Measurements from ENCODE around the gene LIMK1. TPM values are rescaled to one million over a fixed set of nuclear protein-coding genes. Genes with fewer than 3 reads are reported as not detected.

Gene LIMK1
- total and polyA plus RNA-seq, 2 experiments from 2014 or later, result 16.2 to 24.6 TPM

DNA sequence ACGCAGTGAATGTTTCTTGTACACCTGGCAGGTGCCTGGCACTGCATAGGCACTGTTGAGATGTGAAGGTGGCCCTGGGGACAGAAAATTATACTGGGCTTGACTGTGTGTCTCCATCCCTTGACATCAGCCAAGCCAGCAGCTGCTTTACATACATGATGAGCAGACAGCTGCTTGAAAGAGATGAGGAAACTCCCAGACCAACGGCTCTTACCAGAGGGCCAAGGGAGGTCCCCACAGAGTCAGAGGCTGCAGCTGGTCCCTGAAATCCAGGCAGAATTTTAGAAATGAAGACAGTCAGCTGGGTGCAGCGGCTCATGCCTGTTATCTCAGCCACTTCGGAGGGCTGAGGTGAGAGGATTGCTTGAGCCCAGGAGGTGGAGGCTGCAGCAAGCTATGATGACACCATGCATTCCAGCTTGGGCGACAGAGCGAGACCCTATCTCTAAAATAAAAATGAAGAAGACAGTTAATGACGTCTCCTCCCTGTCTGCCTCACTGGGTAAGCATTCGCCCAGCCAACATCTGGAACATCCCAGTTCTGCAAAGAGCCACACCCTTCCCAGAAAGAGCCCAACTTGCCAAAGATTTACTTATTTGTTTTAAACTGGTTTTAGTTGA is 17.6 kb downstream of the LIMK1 start:
- Histone ChIP-seq H3K9me2 (replicated peaks; ENCODE audit: insufficient read depth) (no peaks in the 10 kb centered on the region), H3K27me3 (no peaks in the 10 kb centered on the region), H3K9me3 (ENCODE audit: low read depth) (no peaks in the 10 kb centered on the region), H3K4me2 (no peak overlapping the region), H3K79me2 (no peaks in the 10 kb centered on the region), H2AFZ (no peak overlapping the region), H3K27ac (no peak overlapping the region), H3K36me3 (replicated peaks; ENCODE audit: insufficient read depth, low read depth) (no peaks in the 10 kb centered on the region), H3K4me3 (no peak overlapping the region), H4K20me1 (ENCODE audit: insufficient read depth, poor library complexity, severe bottlenecking) (no peaks in the 10 kb centered on the region), H3K4me1 (ENCODE audit: insufficient read depth) (no peaks in the 10 kb centered on the region)
- WGBS (ENCODE audit: low lambda C conversion rate, missing lambda C conversion rate), result 76% methylated on average over 8 of the region's 8 CpGs
- TF ChIP-seq, protein P1, sequence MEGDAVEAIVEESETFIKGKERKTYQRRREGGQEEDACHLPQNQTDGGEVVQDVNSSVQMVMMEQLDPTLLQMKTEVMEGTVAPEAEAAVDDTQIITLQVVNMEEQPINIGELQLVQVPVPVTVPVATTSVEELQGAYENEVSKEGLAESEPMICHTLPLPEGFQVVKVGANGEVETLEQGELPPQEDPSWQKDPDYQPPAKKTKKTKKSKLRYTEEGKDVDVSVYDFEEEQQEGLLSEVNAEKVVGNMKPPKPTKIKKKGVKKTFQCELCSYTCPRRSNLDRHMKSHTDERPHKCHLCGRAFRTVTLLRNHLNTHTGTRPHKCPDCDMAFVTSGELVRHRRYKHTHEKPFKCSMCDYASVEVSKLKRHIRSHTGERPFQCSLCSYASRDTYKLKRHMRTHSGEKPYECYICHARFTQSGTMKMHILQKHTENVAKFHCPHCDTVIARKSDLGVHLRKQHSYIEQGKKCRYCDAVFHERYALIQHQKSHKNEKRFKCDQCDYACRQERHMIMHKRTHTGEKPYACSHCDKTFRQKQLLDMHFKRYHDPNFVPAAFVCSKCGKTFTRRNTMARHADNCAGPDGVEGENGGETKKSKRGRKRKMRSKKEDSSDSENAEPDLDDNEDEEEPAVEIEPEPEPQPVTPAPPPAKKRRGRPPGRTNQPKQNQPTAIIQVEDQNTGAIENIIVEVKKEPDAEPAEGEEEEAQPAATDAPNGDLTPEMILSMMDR (IDR thresholded peaks at IDR 0.05; ENCODE audit: poor library complexity), result no peak
- no peak for TF ChIP-seq EZH2phosphoT487 (IDR thresholded peaks at IDR 0.05; ENCODE audit: low read depth, severe bottlenecking, unreplicated experiment)
- no peak for TF ChIP-seq EZH2 (IDR thresholded peaks at IDR 0.05; ENCODE audit: borderline replicate concordance)
- no peak for DNase-seq (ENCODE audit: low spot score)

DNA sequence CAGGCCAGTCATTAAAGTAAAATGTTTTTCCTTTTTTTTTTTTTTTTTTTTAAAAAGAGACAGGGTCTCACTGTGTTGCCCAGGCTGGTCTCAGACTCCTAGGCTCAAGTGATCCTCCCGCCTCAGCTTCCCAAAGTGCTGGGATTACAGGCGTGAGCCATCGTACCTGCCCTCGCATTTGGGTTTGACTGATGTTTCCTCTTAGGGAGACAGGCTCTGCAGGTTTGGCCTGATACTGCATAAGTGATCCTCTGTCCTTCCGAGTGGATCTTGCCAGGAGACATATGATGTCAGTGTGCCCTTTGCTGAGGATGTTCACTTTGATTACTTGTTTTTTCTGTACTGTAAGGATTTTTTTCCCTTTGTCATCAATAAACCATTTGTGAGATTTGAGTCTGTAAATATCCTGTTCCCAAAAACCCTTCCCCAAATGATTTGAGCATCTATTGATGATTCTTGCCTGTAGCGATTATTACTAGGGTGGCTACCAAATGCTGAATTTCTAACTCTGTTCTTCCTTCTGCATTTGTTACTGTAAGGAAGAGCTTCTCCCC is 19.7 kb downstream of the LIMK1 start:
- DNase-seq (ENCODE audit: low spot score), result no peak
- Histone ChIP-seq H2AFZ (no peak overlapping the region), H3K27me3 (no peaks in the 10 kb centered on the region), H3K79me2 (no peaks in the 10 kb centered on the region), H3K36me3 (replicated peaks; ENCODE audit: insufficient read depth, low read depth) (no peaks in the 10 kb centered on the region), H3K4me3 (no peak overlapping the region), H3K9me2 (replicated peaks; ENCODE audit: insufficient read depth) (no peaks in the 10 kb centered on the region), H3K9me3 (ENCODE audit: low read depth) (no peaks in the 10 kb centered on the region), H4K20me1 (ENCODE audit: insufficient read depth, poor library complexity, severe bottlenecking) (no peaks in the 10 kb centered on the region), H3K4me1 (ENCODE audit: insufficient read depth) (no peaks in the 10 kb centered on the region), H3K27ac (no peak overlapping the region), H3K4me2 (no peak overlapping the region)
- WGBS (ENCODE audit: low lambda C conversion rate, missing lambda C conversion rate), result 91% methylated on average over 6 of the region's 6 CpGs
- no peak for TF ChIP-seq EZH2phosphoT487 (IDR thresholded peaks at IDR 0.05; ENCODE audit: low read depth, severe bottlenecking, unreplicated experiment)
- TF ChIP-seq, protein P1 (IDR thresholded peaks at IDR 0.05; ENCODE audit: poor library complexity), result no peak
- no peak for TF ChIP-seq EZH2 (IDR thresholded peaks at IDR 0.05; ENCODE audit: borderline replicate concordance)

DNA sequence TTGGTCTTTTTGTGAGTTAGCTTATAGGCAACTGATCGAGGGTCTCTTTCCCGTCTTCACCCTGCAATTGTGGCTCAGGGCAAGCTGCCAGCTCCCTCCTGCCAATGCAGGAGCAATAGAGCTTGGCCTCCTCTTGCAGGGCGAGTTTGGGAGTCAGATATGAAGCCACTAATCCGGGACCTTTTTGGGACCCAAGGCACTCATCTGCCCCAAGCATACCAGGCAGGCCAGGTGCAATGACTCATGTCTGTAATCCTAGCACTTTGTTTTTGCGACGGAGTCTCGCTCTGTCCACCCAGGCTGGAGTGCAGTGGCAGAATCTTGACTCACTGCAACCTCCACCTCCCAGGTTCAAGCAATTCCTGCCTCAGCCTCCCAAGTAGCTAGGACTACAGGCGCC is 21.1 kb downstream of the LIMK1 start:
- Histone ChIP-seq H3K4me3 (no peak overlapping the region), H3K9me2 (replicated peaks; ENCODE audit: insufficient read depth) (no peaks in the 10 kb centered on the region), H3K27me3 (no peaks in the 10 kb centered on the region), H4K20me1 (ENCODE audit: insufficient read depth, poor library complexity, severe bottlenecking) (no peaks in the 10 kb centered on the region), H2AFZ (no peak overlapping the region), H3K79me2 (no peaks in the 10 kb centered on the region), H3K4me1 (ENCODE audit: insufficient read depth) (no peaks in the 10 kb centered on the region), H3K9me3 (ENCODE audit: low read depth) (no peaks in the 10 kb centered on the region), H3K36me3 (replicated peaks; ENCODE audit: insufficient read depth, low read depth) (no peaks in the 10 kb centered on the region), H3K27ac (no peak overlapping the region), H3K4me2 (no peak overlapping the region)
- 85% methylated on average over 8 of the region's 8 CpGs for WGBS (ENCODE audit: low lambda C conversion rate, missing lambda C conversion rate)
- DNase-seq (ENCODE audit: low spot score), result no peak
- TF ChIP-seq, protein P1 (IDR thresholded peaks at IDR 0.05; ENCODE audit: poor library complexity), result no peak
- TF ChIP-seq EZH2 (IDR thresholded peaks at IDR 0.05; ENCODE audit: borderline replicate concordance) (no peak), EZH2phosphoT487 (IDR thresholded peaks at IDR 0.05; ENCODE audit: low read depth, severe bottlenecking, unreplicated experiment) (no peak)
